Small intestine (tissue), 7 donors: ENCODE measurements around the gene PRR33. TPM values are rescaled to one million over a fixed set of nuclear protein-coding genes. Genes with fewer than 3 reads are reported as not detected.

Experiments used
- DNase-seq, 2 donors: peaks; one replicate each; pipeline versions ENCODE4 v3.0.0 to v3.0.0-alpha.2; 2013
- FAIRE-seq: peaks from 2 replicates; lab custom pipeline; 2012; peaks lifted over from hg19 to GRCh38; lab: Jason Lieb, UNC
- H3K27ac ChIP-seq, 3 donors: one replicate each; pipeline ENCODE4 v1.5.1; 2013; ENCODE audit warnings: low read length in 2 of 3, mild to moderate bottlenecking in 2 of 3, control low read depth in 1 of 3, inconsistent platforms in 1 of 3, low read depth in 1 of 3, moderate library complexity in 1 of 3
- H3K27me3 ChIP-seq, 3 donors: one replicate each; pipeline ENCODE4 v1.6.1; 2013; ENCODE audit warnings: low read length in 3 of 3, inconsistent platforms in 1 of 3; ENCODE audit not compliant: control insufficient read depth in 3 of 3, insufficient read depth in 3 of 3
- H3K36me3 ChIP-seq, 3 donors: one replicate each; pipeline ENCODE4 v1.6.1; 2013; ENCODE audit warnings: low read length in 3 of 3, inconsistent platforms in 1 of 3, low read depth in 1 of 3, mild to moderate bottlenecking in 1 of 3, moderate library complexity in 1 of 3; ENCODE audit not compliant: control insufficient read depth in 3 of 3, insufficient read depth in 2 of 3
- H3K4me1 ChIP-seq, 3 donors: one replicate each; pipeline ENCODE4 v1.6.1; 2013; ENCODE audit warnings: low read length in 2 of 3, inconsistent platforms in 1 of 3, low read depth in 1 of 3, mild to moderate bottlenecking in 1 of 3, moderate library complexity in 1 of 3; ENCODE audit not compliant: control insufficient read depth in 3 of 3, insufficient read depth in 2 of 3
- H3K4me3 ChIP-seq, 3 donors: one replicate each; pipeline ENCODE4 v1.5.1; 2013; ENCODE audit warnings: low read length in 3 of 3, control low read depth in 1 of 3, inconsistent platforms in 1 of 3, low read depth in 1 of 3, mild to moderate bottlenecking in 1 of 3, moderate library complexity in 1 of 3
- H3K9me3 ChIP-seq, 2 donors: one replicate each; pipeline ENCODE4 v1.6.1; 2013; ENCODE audit warnings: low read depth in 1 of 2, low read length in 1 of 2; ENCODE audit not compliant: control insufficient read depth in 2 of 2, insufficient read depth in 1 of 2
- WGBS, 3 donors: extraction: QIAGEN DNeasy Blood & Tissue Kit; methylation state at CpG; one replicate each; pipeline ENCODE4 v1.1.7; 2013; 5-methylcytosine and 5-hydroxymethylcytosine counted together
- polyA plus RNA-seq, 4 donors: library from polyadenylated mRNA; stranded (reverse) in 3 of 4; unstranded in 1 of 4; fragments of 200-250 nt in 3 of 4; fragments of 120-200 nt in 1 of 4; gene quantifications; one replicate each; pipeline versions ENCODE4 v1.2.1 to v1.2.3, GENCODE V29; 2013
- donor health status: healthy with polysubstance abuse.
- donor health status: control.
- donor health status: control.
- donor health status: Bipolar disorder and iron deficiency.
- donor health status: healthy.

The PRR33 gene
- polyA plus RNA-seq, 4 donors: 0.01 to 0.49 TPM; not detected in 2

DNA sequence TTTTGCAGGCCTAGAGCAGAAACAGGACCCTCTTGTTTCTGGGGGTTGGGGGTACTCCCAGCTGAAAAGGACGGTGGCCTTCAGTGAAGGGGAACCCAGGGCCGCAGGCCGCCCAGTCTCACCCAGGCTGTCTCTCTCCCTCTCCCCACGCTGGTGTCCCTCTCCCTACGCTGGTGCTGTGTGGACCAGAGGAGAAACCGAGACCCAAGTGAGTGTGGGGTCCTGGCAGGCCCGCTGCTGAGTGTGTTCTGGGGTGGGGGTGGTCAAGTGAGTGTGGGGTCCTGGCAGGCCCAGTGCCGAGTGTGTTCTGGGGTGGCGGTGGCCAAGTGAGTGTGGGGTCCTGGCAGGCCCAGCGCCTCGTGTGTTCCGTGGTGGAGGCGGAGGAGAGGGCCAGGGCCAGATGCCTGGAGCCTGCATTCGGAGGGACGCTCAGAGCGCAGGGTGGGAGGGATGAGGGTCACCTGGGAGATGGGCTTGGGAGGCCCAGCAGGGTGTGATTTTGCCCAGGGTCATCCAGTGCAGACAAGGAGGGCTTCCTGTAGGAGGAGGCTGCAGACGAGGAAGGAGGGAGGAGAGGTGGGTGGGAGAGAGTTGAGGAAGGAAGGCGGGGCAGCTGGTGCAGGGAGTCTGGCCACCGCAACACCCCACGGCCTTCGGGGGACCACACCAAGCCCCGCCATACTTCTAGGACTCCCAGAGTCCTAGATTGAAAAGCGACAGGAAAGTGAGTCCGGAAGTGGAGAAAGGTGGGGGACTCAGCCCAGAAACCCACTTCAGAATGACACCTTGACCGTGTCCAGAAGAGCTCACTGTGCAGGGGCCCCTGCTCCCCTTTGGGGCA, 38.1 kb upstream of the PRR33 start:
- Histone ChIP-seq H3K27me3 (peaks cover 0 to 7% (median 0%) of the 10 kb centered on the region in 3 donors), H3K36me3 (no peaks in the 10 kb centered on the region), H3K4me1 (peaks cover 0 to 16% (median 0%) of the 10 kb centered on the region in 3 donors), H3K9me3 (no peaks in the 10 kb centered on the region), H3K27ac (no peak overlapping the region), H3K4me3 (no peak overlapping the region)
- FAIRE-seq (no peak), DNase-seq (no peak)
- WGBS, 3 donors: 79 to 88% (median 82%) methylated on average over 24 to 25 of the region's 25 CpGs

DNA sequence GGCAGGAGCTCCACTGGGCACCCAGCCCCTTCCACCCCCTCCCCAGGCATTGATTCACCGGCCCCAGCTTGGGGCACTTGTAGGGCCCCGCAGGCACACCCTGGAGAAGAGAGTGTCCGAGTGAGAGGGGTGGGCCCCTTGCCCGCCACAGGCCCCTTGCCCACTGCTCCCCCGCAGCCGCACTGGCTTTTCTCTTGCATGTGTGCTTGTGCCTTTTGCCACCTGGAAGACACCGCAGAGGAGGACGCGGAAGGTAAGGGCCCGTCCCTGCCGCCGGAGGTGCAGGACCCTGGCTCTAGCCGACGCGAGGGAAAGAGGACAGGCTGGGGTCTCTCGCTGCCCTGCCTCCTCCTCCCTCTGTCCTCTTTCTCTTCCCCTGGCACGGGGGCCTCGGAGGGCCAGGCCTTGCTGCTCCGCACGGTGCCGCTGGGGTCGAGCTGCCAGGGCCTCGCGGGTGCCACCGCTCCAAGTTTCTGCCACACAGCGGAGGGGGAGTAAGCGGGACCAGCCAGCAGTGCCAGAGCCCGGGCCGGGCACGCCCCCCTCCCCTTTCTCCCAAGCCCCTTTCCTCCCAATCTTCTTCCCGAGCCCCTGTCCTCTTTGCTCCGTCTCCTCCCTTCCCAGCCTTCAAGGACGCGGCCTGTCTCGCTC, 37.3 kb upstream of the PRR33 start:
- WGBS, 3 donors: 87 to 94% (median 89%) methylated on average over 30 to 35 of the region's 35 CpGs
- Histone ChIP-seq H3K27ac (no peak overlapping the region), H3K4me1 (peaks cover 0 to 16% (median 0%) of the 10 kb centered on the region in 3 donors), H3K4me3 (no peak overlapping the region), H3K9me3 (no peaks in the 10 kb centered on the region), H3K36me3 (no peaks in the 10 kb centered on the region), H3K27me3 (peaks cover 0 to 7% (median 0%) of the 10 kb centered on the region in 3 donors)
- DNase-seq (no peak), FAIRE-seq (no peak)

DNA sequence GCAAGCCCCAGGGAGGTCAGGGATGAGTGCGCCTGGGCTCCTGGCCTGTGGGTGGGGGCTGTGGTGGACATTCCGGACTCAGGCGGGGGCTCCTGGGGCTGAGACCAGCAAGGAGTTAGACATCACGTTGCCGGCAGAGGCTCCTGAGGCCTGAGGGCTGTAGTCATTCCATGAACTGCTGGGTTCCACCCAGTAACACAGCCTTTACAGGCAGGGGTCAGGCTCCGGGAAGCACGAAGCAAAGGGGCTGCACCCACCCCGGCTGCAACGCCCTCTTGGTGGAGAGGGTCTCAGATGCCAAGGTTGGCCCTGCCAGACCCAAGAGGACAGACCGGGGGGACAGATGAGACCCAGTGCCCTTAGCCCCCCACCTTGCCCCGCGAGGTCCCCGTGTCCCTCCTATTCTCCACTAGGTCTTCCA, 36.8 kb upstream of the PRR33 start:
- 76 to 82% (median 79%) methylated on average over 13 of the region's 13 CpGs for WGBS, 3 donors
- no peak overlapping the region for H3K27ac ChIP-seq
- no peak overlapping the region for H3K4me3 ChIP-seq
- FAIRE-seq (no peak), DNase-seq (no peak)
- H3K9me3 ChIP-seq: no peaks in the 10 kb centered on the region
- H3K36me3 ChIP-seq: no peaks in the 10 kb centered on the region
- peaks cover 0 to 7% (median 0%) of the 10 kb centered on the region in 3 donors for H3K27me3 ChIP-seq
- peaks cover 0 to 16% (median 0%) of the 10 kb centered on the region in 3 donors for H3K4me1 ChIP-seq

GRCh38 chr11:1927848-1928469, 36.3 kb upstream of the PRR33 start:
- H3K27me3 ChIP-seq: peaks cover 0 to 7% (median 0%) of the 10 kb centered on the region in 3 donors
- DNase-seq (no peak), FAIRE-seq (no peak)
- H3K27ac ChIP-seq: no peak overlapping the region
- H3K36me3 ChIP-seq: no peaks in the 10 kb centered on the region
- 79 to 86% (median 85%) methylated on average over 15 to 20 of the region's 20 CpGs for WGBS, 3 donors
- peaks cover 0 to 16% (median 0%) of the 10 kb centered on the region in 3 donors for H3K4me1 ChIP-seq
- H3K9me3 ChIP-seq: no peaks in the 10 kb centered on the region
- no peak overlapping the region for H3K4me3 ChIP-seq

- Histone ChIP-seq H3K4me3 (no peak overlapping the region), H3K27ac (no peak overlapping the region), H3K27me3 (peaks cover 0 to 4% (median 0%) of the 10 kb centered on the region in 3 donors), H3K4me1 (peaks cover 0 to 16% (median 0%) of the 10 kb centered on the region in 3 donors), H3K36me3 (no peaks in the 10 kb centered on the region), H3K9me3 (no peaks in the 10 kb centered on the region)
- 65 to 67% (median 67%) methylated on average over 25 to 28 of the region's 28 CpGs for WGBS, 3 donors
- FAIRE-seq: no peak
- peak in 1 of 2 donors; percentile 21 for DNase-seq
These were observed 35.5 kb upstream of the PRR33 start for GRCh38 chr11:1927026-1927847.

GRCh38 chr11:1926156-1927025, 34.7 kb upstream of the PRR33 start:
- H3K36me3 ChIP-seq: no peaks in the 10 kb centered on the region
- H3K9me3 ChIP-seq: no peaks in the 10 kb centered on the region
- H3K27ac ChIP-seq: no peak overlapping the region
- 78 to 88% (median 79%) methylated on average over 30 to 41 of the region's 41 CpGs for WGBS, 3 donors
- no peaks in the 10 kb centered on the region for H3K27me3 ChIP-seq
- no peak overlapping the region for H3K4me3 ChIP-seq
- peaks cover 0 to 10% (median 0%) of the 10 kb centered on the region in 3 donors for H3K4me1 ChIP-seq
- no peak for FAIRE-seq
- DNase-seq: no peak

GRCh38 chr11:1925373-1926155, 33.9 kb upstream of the PRR33 start:
- Histone ChIP-seq H3K27me3 (no peaks in the 10 kb centered on the region), H3K36me3 (no peaks in the 10 kb centered on the region), H3K9me3 (no peaks in the 10 kb centered on the region), H3K4me3 (no peak overlapping the region), H3K4me1 (peaks cover 0 to 10% (median 0%) of the 10 kb centered on the region in 3 donors), H3K27ac (no peak overlapping the region)
- no peak for DNase-seq
- no peak for FAIRE-seq
- WGBS, 3 donors: 80 to 92% (median 86%) methylated on average over 14 to 23 of the region's 23 CpGs
